ENCODE measurements around the gene ASIC4.

ASIC4 gene

GRCh38 chr2:219554350-219554749, 40.1 kb downstream of the ASIC4 start:
- no peak for DNase-seq

- DNase-seq = no peak
Measured at GRCh38 chr2:219555956-219556355, 41.7 kb downstream of the ASIC4 start.

GRCh38 chr2:219556413-219556812, 42.1 kb downstream of the ASIC4 start:
- no peak for DNase-seq

GRCh38 chr2:219557320-219557719, 43.0 kb downstream of the ASIC4 start:
- no peak for DNase-seq

GRCh38 chr2:219557791-219558785, 43.8 kb downstream of the ASIC4 start:
- no peak for DNase-seq

- no peak for DNase-seq
Measured at GRCh38 chr2:219559156-219559915, 45.1 kb downstream of the ASIC4 start.

GRCh38 chr2:219560037-219560892, 46.0 kb downstream of the ASIC4 start:
- DNase-seq = no peak

- DNase-seq = no peak
Measured at GRCh38 chr2:219560893-219561178, 46.6 kb downstream of the ASIC4 start.

GRCh38 chr2:219561179-219562048, 47.1 kb downstream of the ASIC4 start:
- no peak for DNase-seq

- DNase-seq = peak in 1 of 2 experiments; percentile 9
Measured at GRCh38 chr2:219562049-219563020, 48.1 kb downstream of the ASIC4 start.

- DNase-seq = no peak
Measured at GRCh38 chr2:219563271-219563928, 49.1 kb downstream of the ASIC4 start.

- no peak for DNase-seq
Measured at GRCh38 chr2:219565130-219566080, 51.1 kb downstream of the ASIC4 start.

- no peak for DNase-seq
Measured at GRCh38 chr2:219566640-219567039, 52.4 kb downstream of the ASIC4 start.

GRCh38 chr2:219567131-219567530, 52.8 kb downstream of the ASIC4 start:
- DNase-seq = no peak

GRCh38 chr2:219567791-219568361, 53.6 kb downstream of the ASIC4 start:
- DNase-seq = no peak

GRCh38 chr2:219569041-219569440, 54.8 kb downstream of the ASIC4 start:
- no peak for DNase-seq

GRCh38 chr2:219569635-219570034, 55.4 kb downstream of the ASIC4 start:
- DNase-seq = no peak

GRCh38 chr2:219570194-219570923, 56.1 kb downstream of the ASIC4 start:
- DNase-seq = peak in 1 of 2 experiments; percentile 43
